NCI-H2196 (cell line): ENCODE measurements around the gene SUCLG1.

ENCODE experiments used
- DNase-seq: peaks from one replicate; lab custom pipeline; 2025; ENCODE audit not compliant: unreplicated experiment; lab: John Stamatoyannopoulos, UW

SUCLG1 gene

DNA sequence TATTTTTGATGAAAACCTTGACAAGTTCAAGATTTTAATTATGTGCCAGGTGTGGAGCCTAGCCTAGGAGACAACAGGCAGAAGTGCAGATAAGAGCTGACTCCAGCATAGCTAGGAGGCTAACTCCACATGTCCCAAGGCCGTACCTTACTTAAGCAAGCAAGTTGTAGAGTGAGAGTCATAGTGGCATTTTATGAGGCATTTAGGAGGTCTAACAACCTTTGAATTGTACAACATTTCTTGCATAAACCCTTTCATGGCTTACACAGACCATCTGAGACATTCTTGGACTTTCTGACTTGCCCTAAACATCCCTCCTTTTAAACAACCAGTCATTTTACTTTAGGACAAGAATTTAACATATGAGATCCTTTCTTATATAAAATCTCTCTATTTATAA is 8.3 kb upstream of the SUCLG1 start:
- DNase-seq: no peak

- DNase-seq: no peak
These were observed 2.2 kb upstream of the SUCLG1 start for GRCh38 chr2:84461310-84461709.

GRCh38 chr2:84460670-84461069 is 1.6 kb upstream of the SUCLG1 start:
- no peak for DNase-seq

- DNase-seq: no peak
These were observed 907 bp upstream of the SUCLG1 start for GRCh38 chr2:84459944-84460429.

DNA sequence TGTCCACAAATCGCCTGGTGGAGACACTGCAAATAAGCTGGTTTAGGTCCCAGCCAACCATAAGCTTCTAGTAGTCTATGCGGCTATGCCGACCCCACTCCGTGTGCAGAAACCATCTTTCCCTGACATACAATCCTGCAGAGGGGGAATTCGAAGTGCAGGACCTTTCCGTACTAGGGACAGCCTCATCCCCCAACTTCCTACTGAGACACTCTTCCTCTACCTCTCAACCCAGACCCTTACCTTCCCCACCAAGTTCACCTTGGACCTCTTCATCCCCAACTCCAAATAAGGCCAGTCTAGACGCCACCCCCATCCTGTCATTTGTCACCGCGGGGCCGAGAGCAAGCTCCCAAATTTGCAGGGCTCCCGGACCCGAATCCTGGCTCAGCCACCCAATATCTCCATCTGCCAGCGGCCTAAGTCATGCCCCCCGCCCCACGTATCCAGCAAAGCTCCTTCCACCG is 496 bp downstream of the SUCLG1 start:
- DNase-seq: no peak

DNA sequence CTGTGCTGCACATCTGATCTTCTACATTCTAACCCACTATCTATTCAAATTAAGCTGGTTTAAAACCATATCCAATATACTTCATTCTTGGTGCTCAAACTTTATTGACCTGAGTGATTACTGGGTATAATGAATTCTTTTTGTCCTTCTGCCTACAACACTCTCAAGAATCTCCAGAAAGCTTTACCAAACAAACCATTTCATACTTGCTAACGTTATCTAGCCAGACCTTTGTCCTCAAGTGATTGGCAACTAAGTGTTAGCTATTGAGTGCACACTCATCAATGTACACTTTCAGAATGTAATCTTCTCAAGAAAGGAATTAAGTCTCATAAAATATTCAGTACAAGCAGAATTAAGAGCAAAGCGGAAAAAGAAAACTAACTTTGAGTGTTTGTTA is 1.4 kb downstream of the SUCLG1 start:
- no peak for DNase-seq

- DNase-seq: no peak
These were observed 2.9 kb downstream of the SUCLG1 start for GRCh38 chr2:84456156-84456555.

DNA sequence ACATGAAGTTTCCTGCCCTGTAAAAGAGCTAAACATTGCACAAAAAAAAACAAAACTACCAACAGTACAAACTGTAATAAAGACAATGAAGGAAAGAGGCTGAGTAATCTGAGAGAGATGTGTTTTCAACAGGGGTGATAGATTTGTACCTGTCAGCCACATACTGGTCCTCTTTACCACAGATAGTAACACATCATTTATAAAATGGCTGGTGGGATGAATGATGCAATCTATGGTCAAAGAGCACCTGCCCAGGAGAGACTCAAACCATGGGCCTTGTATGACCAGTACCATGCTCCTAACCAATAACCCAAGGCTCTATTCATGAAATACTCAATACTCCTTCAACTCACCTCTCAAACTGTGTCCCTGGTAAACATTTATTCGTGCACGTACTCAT is 4.5 kb downstream of the SUCLG1 start:
- DNase-seq: no peak

DNA sequence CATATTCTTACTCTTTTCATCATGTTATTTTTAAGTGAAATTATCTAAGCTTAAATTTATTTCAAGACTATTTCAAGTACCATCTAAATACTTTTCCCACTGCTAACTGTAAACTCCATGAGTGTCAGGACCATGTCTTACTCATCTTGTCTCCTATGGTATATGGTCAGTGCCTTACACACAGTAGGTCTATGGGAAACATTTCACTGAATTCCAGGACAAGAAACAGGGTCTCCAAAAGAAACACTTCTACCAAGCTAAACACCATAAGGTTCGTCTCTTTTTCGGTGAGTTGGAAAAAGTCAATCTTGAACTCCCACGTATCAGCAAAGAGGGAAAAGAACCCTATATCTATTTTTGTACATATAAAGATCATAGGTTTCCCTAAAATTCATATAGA is 6.5 kb downstream of the SUCLG1 start:
- DNase-seq: no peak

DNA sequence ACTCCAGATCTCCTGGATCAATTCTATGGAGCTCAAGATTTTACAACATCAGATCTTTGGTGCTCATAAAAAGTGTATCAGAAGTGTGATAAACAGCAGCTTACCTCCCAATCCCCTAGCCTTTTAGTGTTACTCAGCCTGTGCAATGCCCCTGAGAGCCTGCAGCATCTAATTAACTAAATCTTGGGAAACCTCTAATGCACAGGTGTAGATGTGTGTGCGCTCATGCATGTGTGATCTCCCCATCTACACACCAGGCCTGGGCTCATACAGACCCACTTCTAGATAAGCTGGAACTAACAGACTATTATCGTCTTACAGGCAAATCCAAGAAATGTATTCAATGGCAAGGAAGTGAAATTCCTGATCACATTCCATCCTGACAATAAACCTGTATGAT is 7.5 kb downstream of the SUCLG1 start:
- DNase-seq: no peak

DNA sequence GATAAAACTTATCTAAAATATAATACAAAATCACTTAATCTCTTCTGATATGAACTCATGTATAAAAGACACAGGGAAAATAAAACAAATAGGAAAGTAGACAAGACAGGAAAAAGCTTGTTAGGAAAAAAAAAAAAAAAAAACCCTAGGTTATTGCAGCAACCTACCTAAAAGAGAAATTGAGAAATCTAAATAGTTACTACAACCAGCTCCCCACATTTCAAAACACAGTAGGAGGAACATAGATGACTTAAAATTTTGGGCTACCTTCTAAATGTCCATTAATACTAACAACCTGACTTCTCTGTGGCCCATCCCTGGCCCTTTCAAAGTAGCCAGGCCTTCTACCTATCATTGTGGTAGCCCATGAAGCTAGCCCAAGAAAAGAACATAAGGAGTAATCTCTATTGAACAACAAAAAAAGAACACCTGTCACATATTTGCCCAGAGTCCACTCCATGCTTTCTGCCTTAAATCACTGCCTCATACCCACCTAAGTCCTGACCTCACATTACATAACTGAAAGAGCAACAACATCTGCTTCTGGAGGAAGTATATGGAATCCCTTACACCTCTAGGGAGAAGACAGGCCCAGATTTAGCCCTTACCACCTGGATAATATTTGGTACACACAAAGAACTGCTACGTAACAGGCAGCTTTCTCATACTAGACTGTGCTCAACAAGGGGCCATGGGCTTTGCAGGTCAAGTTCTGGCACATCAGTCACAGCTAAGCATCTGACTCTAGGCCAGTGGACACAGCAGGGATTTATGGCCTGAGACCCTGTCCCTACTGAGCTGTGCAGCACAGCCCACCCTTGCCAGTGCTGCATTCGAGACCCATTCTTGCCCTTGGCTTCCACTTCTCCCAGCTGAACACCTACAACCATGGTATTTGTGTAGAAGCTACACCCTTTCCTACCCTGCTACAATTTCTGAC is 8.5 kb downstream of the SUCLG1 start:
- no peak for DNase-seq

DNA sequence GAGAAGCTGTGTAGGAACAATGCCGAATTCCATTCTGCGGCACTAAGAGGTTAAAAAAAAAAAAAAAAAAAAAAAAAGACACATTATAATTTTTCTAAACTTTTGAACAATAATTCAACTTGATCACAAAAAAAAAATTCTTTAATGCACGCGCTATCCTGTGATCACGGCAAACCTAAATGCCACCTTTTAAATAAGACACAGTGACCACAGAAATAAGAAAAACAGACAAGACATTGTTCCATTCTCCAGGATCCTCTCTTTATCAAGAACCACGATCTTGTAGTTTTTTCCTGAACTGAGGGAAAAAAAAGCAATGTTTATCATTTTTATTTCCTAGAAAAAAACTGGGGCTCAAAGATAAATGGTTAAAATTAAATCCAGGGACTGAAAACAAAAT is 9.4 kb downstream of the SUCLG1 start:
- no peak for DNase-seq

DNA sequence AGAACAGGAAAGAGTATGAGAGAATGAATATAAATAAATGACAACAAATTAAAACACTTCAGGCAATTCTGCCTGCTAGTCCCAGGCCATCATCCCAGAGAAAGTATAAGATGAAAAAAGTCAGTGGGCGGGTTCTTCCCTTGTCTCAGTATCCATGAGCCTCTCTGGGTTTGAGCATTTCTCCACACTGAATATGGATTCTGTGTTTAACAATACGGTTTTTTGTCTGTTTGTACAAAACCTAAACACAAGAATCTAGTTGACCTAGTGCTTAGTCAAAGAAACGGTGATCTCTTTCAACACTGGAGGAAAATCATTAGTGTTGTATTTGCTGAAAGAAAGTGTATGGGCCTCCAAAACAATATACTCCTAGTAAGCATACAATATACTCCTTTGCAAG is 10.0 kb downstream of the SUCLG1 start:
- DNase-seq: no peak

GRCh38 chr2:84443477-84443876 is 15.6 kb downstream of the SUCLG1 start:
- no peak for DNase-seq

- no peak for DNase-seq
These were observed 16.2 kb downstream of the SUCLG1 start for GRCh38 chr2:84442888-84443287.

- no peak for DNase-seq
These were observed 17.6 kb downstream of the SUCLG1 start for GRCh38 chr2:84441505-84441904.

- DNase-seq: no peak
These were observed 18.0 kb downstream of the SUCLG1 start for GRCh38 chr2:84441036-84441435.

- DNase-seq: no peak
These were observed 23.6 kb downstream of the SUCLG1 start for GRCh38 chr2:84435345-84436025.

DNA sequence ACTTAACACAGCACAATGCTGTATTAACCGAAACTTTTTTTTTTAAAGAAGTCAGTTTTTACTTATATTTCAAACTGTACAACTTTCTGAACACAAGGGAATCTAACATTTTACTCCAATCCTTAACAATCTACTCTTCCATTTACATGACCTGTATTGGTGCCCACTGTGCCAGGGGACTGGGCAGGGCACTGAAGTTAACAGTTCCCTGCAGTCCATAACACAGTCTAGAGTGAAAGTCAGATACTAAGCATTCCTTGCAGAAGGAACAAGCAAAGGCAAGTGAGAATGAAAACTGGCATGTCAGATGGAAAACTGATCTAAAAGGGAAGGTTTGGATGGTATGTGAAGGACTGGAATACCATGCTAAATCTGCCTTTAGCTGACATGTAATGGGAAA is 29.8 kb downstream of the SUCLG1 start:
- DNase-seq: no peak

DNA sequence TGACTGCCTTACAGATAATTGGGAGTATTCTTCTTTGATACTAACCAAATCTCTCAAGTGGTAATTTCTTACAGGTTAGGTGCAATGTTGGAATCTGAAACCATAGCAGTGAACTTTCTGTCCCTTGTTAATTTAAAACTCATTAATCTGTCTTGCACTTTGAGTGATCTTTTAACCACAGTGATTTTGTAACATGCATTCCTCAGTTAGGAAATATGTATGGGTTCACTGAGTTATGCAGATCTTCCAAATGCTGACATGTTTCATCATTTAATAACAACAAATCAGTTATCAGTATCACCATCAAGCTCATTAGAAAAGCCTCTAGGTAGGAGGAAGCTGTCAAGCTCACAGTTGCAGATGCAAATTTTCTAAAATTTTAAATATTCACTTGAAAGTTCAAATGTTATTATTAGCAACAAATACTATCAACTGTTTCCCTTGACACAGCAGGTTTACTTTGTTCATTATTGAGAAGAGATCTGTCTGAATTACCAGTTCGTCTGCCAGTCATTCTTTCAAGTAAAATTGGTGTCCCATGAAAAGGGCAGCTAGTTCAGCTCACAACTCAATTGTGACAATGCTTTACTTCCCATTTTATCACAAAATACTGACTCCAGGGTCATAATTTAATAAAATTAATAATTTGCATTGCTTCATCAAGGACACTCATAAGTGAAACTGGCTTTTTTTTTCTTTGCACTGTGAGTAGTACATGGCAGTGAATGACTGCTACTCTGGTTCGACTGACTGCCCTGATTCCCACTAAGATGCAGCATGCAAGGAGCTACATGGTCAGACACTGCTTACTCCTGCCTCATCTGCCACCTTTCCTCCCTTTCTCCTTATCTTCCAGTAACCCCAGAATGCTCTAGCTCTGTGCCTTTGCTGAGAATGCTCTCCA is 31.6 kb downstream of the SUCLG1 start:
- no peak for DNase-seq

- no peak for DNase-seq
These were observed 33.8 kb downstream of the SUCLG1 start for GRCh38 chr2:84425310-84425709.
